Measurements from ENCODE around the gene ELOVL1.

- TF ChIP-seq POLR2A (IDR thresholded peaks at IDR 0.05) (no peak), POLR2AphosphoS5 (IDR thresholded peaks at IDR 0.05) (no peak), CTCF (IDR thresholded peaks at IDR 0.05) (no peak), EP300 (IDR thresholded peaks at IDR 0.05) (no peak)
Measured at GRCh38 chr1:43410571-43410970, 42.8 kb upstream of the ELOVL1 start.
